A549 (cell line): ENCODE measurements around the gene FHIP1B. TPM values are rescaled to one million over a fixed set of nuclear protein-coding genes. Genes with fewer than 3 reads are reported as not detected.

Experiments used
- ATAC-seq, 2 experiments: fragments of 200-7000 bp in 1 of 2; fragments of >200 bp in 1 of 2; cut with Nextera tagmentation in 1 of 2; cut with Tn5 transposase in 1 of 2; 3 replicates each; pipeline versions ENCODE4 v1.8.0 to v1.9.1; 2018 to 2020; ENCODE audit warnings: mild to moderate bottlenecking in 1 of 2, moderate library complexity in 1 of 2
- CTCF ChIA-PET: fragments of 300-600 bp; sonication (Branson Sonifier 250); formaldehyde crosslinking; extraction: SDS; loops from one replicate; lab custom pipeline; 2021; ENCODE audit warnings: antibody characterized with exemption, inconsistent platforms; lab: Yijun Ruan, JAX
- POLR2A ChIA-PET: fragments of 350-600 bp; formaldehyde crosslinking; extraction: SDS; loops from one replicate; lab custom pipeline; 2021; ENCODE audit warnings: antibody characterized with exemption, inconsistent platforms; lab: Yijun Ruan, JAX
- DNase-seq, 2 experiments: peaks; one replicate each; pipeline versions ENCODE4 v3.0.0 to v3.0.0-alpha.2; 2011 to 2016; ENCODE audit warnings: low read depth in 1 of 2, low spot score in 1 of 2
- FAIRE-seq: peaks from 2 replicates; lab custom pipeline; 2011; peaks lifted over from hg19 to GRCh38; lab: Jason Lieb, UNC
- H3K27ac ChIP-seq, 2 experiments: fragments of >200 bp; sonication (Bioruptor Twin); formaldehyde crosslinking; 3 replicates each; pipeline ENCODE4 v1.5.1; 2016 to 2017
- H3K4me1 ChIP-seq: fragments of >200 bp; sonication (Bioruptor Twin); formaldehyde crosslinking; 3 replicates; pipeline ENCODE4 v1.6.1; 2016
- H3K4me2 ChIP-seq: fragments of >200 bp; sonication (Bioruptor Twin); formaldehyde crosslinking; 3 replicates; pipeline ENCODE4 v1.6.1; 2016
- H3K4me3 ChIP-seq: fragments of >200 bp; sonication (Bioruptor Twin); formaldehyde crosslinking; 3 replicates; pipeline ENCODE4 v1.5.1; 2016
- H3K9me3 ChIP-seq: fragments of >200 bp; sonication (Bioruptor Twin); formaldehyde crosslinking; 3 replicates; pipeline ENCODE4 v1.6.1; 2016
- ATOH8 ChIP-seq: fragments of 250-450 bp; sonication (Bioruptor Pico); IDR thresholded peaks from 2 replicates; pipeline ENCODE4 v1.5.0; 2020; ENCODE audit warnings: low read depth, mild to moderate bottlenecking, moderate library complexity
- BCL3 ChIP-seq: fragments of >200 bp; sonication (Bioruptor Twin); formaldehyde crosslinking; IDR thresholded peaks from 3 replicates; pipeline ENCODE4 v1.6.1; 2016
- CBX2 ChIP-seq: fragments of 200-600 bp; sonication (generic); IDR thresholded peaks from 2 replicates; pipeline ENCODE4 v1.6.1; 2016; ENCODE audit warnings: low read depth, mild to moderate bottlenecking, borderline replicate concordance
- CHD2 ChIP-seq: fragments of 150-350 bp; IDR thresholded peaks from 2 replicates; pipeline ENCODE4 v1.6.1; 2014; ENCODE audit warnings: low read length; ENCODE audit not compliant: partially characterized antibody
- E2F6 ChIP-seq: IDR thresholded peaks from 2 replicates; pipeline ENCODE4 v1.6.1; 2012; ENCODE audit warnings: low read depth, borderline replicate concordance
- EHMT2 ChIP-seq: fragments of 200-600 bp; sonication (generic); IDR thresholded peaks from 2 replicates; pipeline ENCODE4 v1.6.1; 2016; ENCODE audit warnings: antibody characterized with exemption, low read depth, mild to moderate bottlenecking, moderate library complexity
- HDAC2 ChIP-seq: fragments of 200-600 bp; sonication (generic); IDR thresholded peaks from 2 replicates; pipeline ENCODE4 v1.6.1; 2016
- HMGXB4 ChIP-seq: fragments of 250-450 bp; sonication (Bioruptor Pico); IDR thresholded peaks from 2 replicates; pipeline ENCODE4 v1.5.0; 2021; ENCODE audit warnings: mild to moderate bottlenecking, moderate library complexity, borderline replicate concordance
- KDM5A ChIP-seq: fragments of 200-600 bp; sonication (generic); IDR thresholded peaks from 2 replicates; pipeline ENCODE4 v1.6.1; 2016; ENCODE audit warnings: antibody characterized with exemption, mild to moderate bottlenecking
- MYC ChIP-seq: IDR thresholded peaks from 2 replicates; pipeline ENCODE4 v1.6.1; 2012; ENCODE audit warnings: mild to moderate bottlenecking, inconsistent platforms, low read length, improper control_type of control experiment, borderline replicate concordance
- REST ChIP-seq: fragments of 200-600 bp; sonication (generic); IDR thresholded peaks from 2 replicates; pipeline ENCODE4 v1.6.1; 2016; ENCODE audit warnings: antibody characterized with exemption, mild to moderate bottlenecking, moderate library complexity
- TFCP2L1 ChIP-seq: fragments of 250-450 bp; sonication (Bioruptor Pico); IDR thresholded peaks from 2 replicates; pipeline ENCODE4 v1.5.0; 2021; ENCODE audit warnings: mild to moderate bottlenecking
- ZFP36 ChIP-seq: fragments of 450-650 bp; IDR thresholded peaks from 2 replicates; pipeline ENCODE4 v1.6.1; 2014; ENCODE audit warnings: borderline replicate concordance; ENCODE audit not compliant: partially characterized antibody
- ZNF302 ChIP-seq: fragments of 250-450 bp; sonication (Bioruptor Pico); IDR thresholded peaks from 2 replicates; pipeline ENCODE4 v1.9.0; 2021; ENCODE audit warnings: inconsistent platforms, mild to moderate bottlenecking, moderate library complexity
- WGBS: methylation state at CpG from one replicate; pipeline ENCODE4 v1.1.6; 2017; ENCODE audit errors: missing lambda C conversion rate; 5-methylcytosine and 5-hydroxymethylcytosine counted together
- polyA plus RNA-seq, 4 experiments: library from polyadenylated mRNA; depleted of rRNA in 3 of 4; stranded (reverse); fragments of >200 nt; fragmentation: RNase III in 1 of 4; extraction: RNeasy Plus Mini Kit Qiagen cat#74134 plus additional on column Dnase treatment in 1 of 4; gene quantifications; 2 replicates in 3 of 4; 3 replicates in 1 of 4; pipeline ENCODE4 v1.2.3, GENCODE V29; 2011 to 2017

FHIP1B gene
- polyA plus RNA-seq, 2 of the 4 experiments (the other 2 are of a cell fraction): 14.3 to 19.4 TPM

GRCh38 chr11:6205366-6205765, 29.1 kb downstream of the FHIP1B start, which contains the start of gene C11orf42 (continued):
- no peak for TF ChIP-seq REST
- TF ChIP-seq BCL3: no peak
- no peak for TF ChIP-seq HMGXB4

GRCh38 chr11:6204706-6205105, 29.7 kb downstream of the FHIP1B start:
- Histone ChIP-seq H3K9me3 (no peaks in the 10 kb centered on the region), H3K27ac (no peak overlapping the region), H3K4me2 (no peak overlapping the region), H3K4me1 (no peaks in the 10 kb centered on the region), H3K4me3 (no peak overlapping the region)
- DNase-seq: no peak
- TF ChIP-seq E2F6 (no peak), ATOH8 (CRISPR knock-in tag) (no peak), ZFP36 (no peak), CBX2 (no peak), EHMT2 (no peak), TFCP2L1 (CRISPR knock-in tag) (no peak), REST (no peak), ZNF302 (no peak), HDAC2 (no peak), MYC (no peak), KDM5A (no peak), CHD2 (no peak)
- FAIRE-seq: no peak
- ATAC-seq: no peak
- POLR2A ChIA-PET: no interaction called here
- CTCF ChIA-PET: interaction anchor here (0.6 to 2.7 kb wide), 5 partner anchors 11 to 181 kb away, joined by 3 to 6 read pairs (median 3); no protein-coding TSS in a partner anchor
- 100% methylated on average over 1 of the region's 1 CpG for WGBS
